CD14-positive monocyte (primary cell): ENCODE measurements around the gene GLP1R. TPM values are rescaled to one million over a fixed set of nuclear protein-coding genes. Genes with fewer than 3 reads are reported as not detected.
A peak's percentile ranks its signal among the peaks of the same experiment; 100 is the strongest.

Experiments used
- DNase-seq, 3 donors: peaks; one replicate each; pipeline ENCODE4 v3.0.0-alpha.2; 2011 to 2022
- H2AFZ ChIP-seq: 2 replicates; pipeline ENCODE4 v1.6.0; 2012; ENCODE audit warnings: mild to moderate bottlenecking, low read depth, low read length, inconsistent platforms; ENCODE audit not compliant: insufficient read depth, poor library complexity, severe bottlenecking
- H3K27ac ChIP-seq, 2 donors: 1 replicate in 1 of 2; 2 replicates in 1 of 2; pipeline ENCODE4 v1.5.1; 2012 to 2013; ENCODE audit warnings: low read length in 2 of 2, control low read depth in 1 of 2, inconsistent platforms in 1 of 2, low read depth in 1 of 2, mild to moderate bottlenecking in 1 of 2
- H3K27me3 ChIP-seq, 2 donors: one replicate each; pipeline versions ENCODE4 v1.6.0 to v1.6.1; 2011 to 2013; ENCODE audit warnings: low read length in 2 of 2; ENCODE audit not compliant: control insufficient read depth in 2 of 2, insufficient read depth in 2 of 2
- H3K36me3 ChIP-seq, 2 donors: replicated peaks in 1 of 2; 1 replicate in 1 of 2; 2 replicates in 1 of 2; pipeline versions ENCODE4 v1.5.1 to v1.6.1; 2012 to 2013; ENCODE audit warnings: low read length in 2 of 2, control low read depth in 1 of 2, inconsistent platforms in 1 of 2, mild to moderate bottlenecking in 1 of 2; ENCODE audit not compliant: insufficient read depth in 2 of 2, control insufficient read depth in 1 of 2
- H3K4me1 ChIP-seq, 2 donors: 1 replicate in 1 of 2; 2 replicates in 1 of 2; pipeline versions ENCODE4 v1.5.1 to v1.6.1; 2012 to 2013; ENCODE audit warnings: low read length in 2 of 2, control low read depth in 1 of 2, inconsistent platforms in 1 of 2, mild to moderate bottlenecking in 1 of 2, moderate library complexity in 1 of 2; ENCODE audit not compliant: insufficient read depth in 2 of 2, control insufficient read depth in 1 of 2
- H3K4me2 ChIP-seq: replicated peaks from 2 replicates; pipeline ENCODE3; 2012; ENCODE audit warnings: low read length, moderate library complexity, mild to moderate bottlenecking; ENCODE audit not compliant: poor library complexity, severe bottlenecking; ENCODE audit errors: extremely low read depth
- H3K4me3 ChIP-seq, 3 experiments: fragments of 200-600 bp in 1 of 3; sonication (generic) in 1 of 3; replicated peaks in 1 of 3; 1 replicate in 2 of 3; 2 replicates in 1 of 3; pipeline ENCODE4 v1.5.1; 2011 to 2013; ENCODE audit warnings: low read length in 3 of 3, mild to moderate bottlenecking in 3 of 3, control low read depth in 2 of 3, low read depth in 2 of 3, inconsistent platforms in 1 of 3, moderate library complexity in 1 of 3
- H3K79me2 ChIP-seq: 2 replicates; pipeline ENCODE4 v1.6.0; 2012; ENCODE audit warnings: mild to moderate bottlenecking, control low read depth, inconsistent platforms, low read length, moderate library complexity; ENCODE audit not compliant: insufficient read depth
- H3K9ac ChIP-seq: 2 replicates; pipeline ENCODE4 v1.6.0; 2017; ENCODE audit warnings: low read length, mild to moderate bottlenecking; ENCODE audit not compliant: insufficient read depth, poor library complexity, severe bottlenecking
- H3K9me3 ChIP-seq, 2 donors: replicated peaks in 1 of 2; 1 replicate in 1 of 2; 2 replicates in 1 of 2; pipeline versions ENCODE4 v1.5.1 to v1.6.1; 2012 to 2013; ENCODE audit warnings: low read length in 2 of 2, control low read depth in 1 of 2; ENCODE audit not compliant: control insufficient read depth in 1 of 2, insufficient read depth in 1 of 2
- H4K20me1 ChIP-seq: 2 replicates; pipeline ENCODE4 v1.6.0; 2012; ENCODE audit warnings: mild to moderate bottlenecking, low read length, control low read depth, moderate library complexity; ENCODE audit not compliant: insufficient read depth
- H3K27ac Mint-ChIP-seq, 7 donors: one replicate each; pipeline ENCODE4 v1.8.0; 2020; ENCODE audit warnings: mild to moderate bottlenecking in 7 of 7, mixed read lengths in 7 of 7, moderate library complexity in 6 of 7, inconsistent platforms in 2 of 7
- H3K27me3 Mint-ChIP-seq, 3 donors: one replicate each; pipeline ENCODE4 v1.8.0; 2021 to 2022; ENCODE audit warnings: low read depth in 3 of 3, mild to moderate bottlenecking in 3 of 3, mixed read lengths in 3 of 3, moderate library complexity in 3 of 3, inconsistent platforms in 1 of 3
- H3K36me3 Mint-ChIP-seq, 2 donors: one replicate each; pipeline ENCODE4 v1.8.0; 2020; ENCODE audit warnings: mixed read lengths in 2 of 2, inconsistent platforms in 1 of 2, mild to moderate bottlenecking in 1 of 2
- H3K4me1 Mint-ChIP-seq: one replicate; pipeline ENCODE4 v1.8.0; 2020; ENCODE audit warnings: mild to moderate bottlenecking, mixed read lengths
- H3K4me3 Mint-ChIP-seq, 2 donors: one replicate each; pipeline ENCODE4 v1.8.0; 2020; ENCODE audit warnings: mild to moderate bottlenecking in 2 of 2, mixed read lengths in 2 of 2, moderate library complexity in 1 of 2
- H3K9me3 Mint-ChIP-seq, 7 donors: one replicate each; pipeline ENCODE4 v1.8.0; 2020 to 2022; ENCODE audit warnings: mixed read lengths in 7 of 7, mild to moderate bottlenecking in 6 of 7, moderate library complexity in 6 of 7, inconsistent platforms in 2 of 7
- CTCF ChIP-seq: fragments of 200-600 bp; IDR thresholded peaks from one replicate; pipeline ENCODE4 v1.8.0; 2022; ENCODE audit warnings: antibody characterized with exemption, mild to moderate bottlenecking
- WGBS: methylation state at CpG from one replicate; pipeline ENCODE4 v1.1.5; 2013; ENCODE audit warnings: missing lambda C conversion rate; ENCODE audit not compliant: insufficient coverage; 5-methylcytosine and 5-hydroxymethylcytosine counted together
- intact Hi-C, 2 donors: fragments of 100-400 bp; cut with micrococcal nuclease; formaldehyde crosslinking; loops; one replicate each; pipeline versions ENCODE4 v1.15.0 to v1.15.1; 2023
- polyA plus RNA-seq, 3 donors: library from polyadenylated mRNA; depleted of rRNA in 1 of 3; unstranded in 2 of 3; stranded (reverse) in 1 of 3; fragments of 300-500 nt in 2 of 3; fragments of >200 nt in 1 of 3; fragmentation: Illumina TruSeq in 2 of 3; gene quantifications; 1 replicate in 2 of 3; 2 replicates in 1 of 3; pipeline ENCODE4 v1.2.3, GENCODE V29; 2012 to 2021

GLP1R gene
- polyA plus RNA-seq, 3 donors, result not detected

GRCh38 chr6:39113788-39114187 lies 65.2 kb downstream of the GLP1R start:
- Mint-ChIP-seq H3K27ac (no peak overlapping the region), H3K4me3 (peak overlapping the region; percentile 89 to 92), H3K36me3 (peaks cover 6 to 10% of the 10 kb centered on the region in 2 donors), H3K4me1 (peaks cover 41% of the 10 kb centered on the region), H3K9me3 (no peaks in the 10 kb centered on the region), H3K27me3 (no peaks in the 10 kb centered on the region)
- DNase-seq, result no peak
- no peaks in the 10 kb centered on the region for H3K79me2 ChIP-seq
- TF ChIP-seq CTCF, result no peak
- H3K9me3 ChIP-seq, result no peaks in the 10 kb centered on the region
- peaks cover 13 to 31% of the 10 kb centered on the region in 2 donors for H3K4me1 ChIP-seq
- H4K20me1 ChIP-seq, result no peaks in the 10 kb centered on the region
- peak overlapping the region in 1 of 3 experiments; percentile 85 for H3K4me3 ChIP-seq
- peak overlapping the region; percentile 85 for H2AFZ ChIP-seq
- peak overlapping the region; percentile 90 for H3K4me2 ChIP-seq
- no peaks in the 10 kb centered on the region for H3K27me3 ChIP-seq
- intact Hi-C loops, result no loop called here
- peaks cover 4 to 13% of the 10 kb centered on the region in 2 donors for H3K36me3 ChIP-seq
- peak overlapping the region in 1 of 2 donors; percentile 89 for H3K27ac ChIP-seq
- no CpG with 5 or more reads among the region's 1 CpG for WGBS
- H3K9ac ChIP-seq, result no peak overlapping the region

DNA sequence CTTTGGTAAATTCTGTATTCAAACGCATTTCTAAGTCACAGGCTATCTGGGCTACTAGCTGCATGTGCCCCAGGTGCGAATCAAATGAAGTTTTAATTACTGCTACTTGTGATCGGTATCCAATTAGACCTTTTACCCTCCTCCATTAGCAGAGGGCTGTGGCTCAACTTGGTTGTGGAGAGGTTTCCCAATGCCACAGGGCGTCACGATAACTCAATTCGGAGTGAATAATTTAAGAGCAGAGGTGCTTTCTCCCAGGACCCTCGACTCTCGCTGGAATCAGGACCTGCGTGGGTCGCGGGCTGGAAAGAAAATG lies 65.8 kb downstream of the GLP1R start:
- Mint-ChIP-seq H3K4me3 (peak overlapping the region; percentile 89 to 92), H3K9me3 (no peaks in the 10 kb centered on the region), H3K4me1 (peaks cover 35% of the 10 kb centered on the region), H3K36me3 (peaks cover 6% of the 10 kb centered on the region in 2 donors), H3K27ac (peak overlapping the region; percentile 84 to 93 (median 92)), H3K27me3 (no peaks in the 10 kb centered on the region)
- Histone ChIP-seq H3K9me3 (no peaks in the 10 kb centered on the region), H3K4me1 (peaks cover 13 to 31% of the 10 kb centered on the region in 2 donors), H4K20me1 (no peaks in the 10 kb centered on the region), H3K4me3 (peak overlapping the region; percentile 56 to 85 (median 80)), H2AFZ (peak overlapping the region; percentile 85), H3K27me3 (no peaks in the 10 kb centered on the region), H3K4me2 (peak overlapping the region; percentile 90), H3K27ac (peak overlapping the region; percentile 89 to 91), H3K9ac (peak overlapping the region; percentile 92), H3K36me3 (peaks cover 4 to 10% of the 10 kb centered on the region in 2 donors), H3K79me2 (no peaks in the 10 kb centered on the region)
- no peak for TF ChIP-seq CTCF
- 0% methylated on average over 8 of the region's 11 CpGs for WGBS
- intact Hi-C loops, result no loop called here
- no peak for DNase-seq
